ENCODE results near the gene B4GALNT3.
A peak's percentile ranks its signal among the peaks of the same experiment; 100 is the strongest.
"Not testable (repeated sequence)": the region's sequence is repeated elsewhere in the genome, so short reads cannot be mapped to it uniquely, and the experiment has no call there.

B4GALNT3 gene

GRCh38 chr12:575948-576614 lies 116.3 kb downstream of the B4GALNT3 start:
- peak; percentile 93 for DNase-seq (ENCODE audit: low read depth)

GRCh38 chr12:576615-577110 lies 116.9 kb downstream of the B4GALNT3 start:
- no peak for DNase-seq (ENCODE audit: low read depth)

- DNase-seq (ENCODE audit: low read depth): not testable (repeated sequence)
Measured at GRCh38 chr12:577994-578747, 118.4 kb downstream of the B4GALNT3 start.

GRCh38 chr12:578748-579419 lies 119.1 kb downstream of the B4GALNT3 start:
- DNase-seq (ENCODE audit: low read depth): no peak

- DNase-seq (ENCODE audit: low read depth): no peak
Measured at GRCh38 chr12:579420-580110, 119.8 kb downstream of the B4GALNT3 start.

GRCh38 chr12:580813-581212 lies 121.1 kb downstream of the B4GALNT3 start:
- no peak for DNase-seq (ENCODE audit: low read depth)

- no peak for DNase-seq (ENCODE audit: low read depth)
Measured at GRCh38 chr12:581321-581720, 121.6 kb downstream of the B4GALNT3 start.

- DNase-seq (ENCODE audit: low read depth): no peak
Measured at GRCh38 chr12:581746-582145, 122.0 kb downstream of the B4GALNT3 start.

GRCh38 chr12:583251-583869 lies 123.6 kb downstream of the B4GALNT3 start:
- no peak for DNase-seq (ENCODE audit: low read depth)

- DNase-seq (ENCODE audit: low read depth): no peak
Measured at GRCh38 chr12:585062-586061, 125.6 kb downstream of the B4GALNT3 start.

- no peak for DNase-seq (ENCODE audit: low read depth)
Measured at GRCh38 chr12:586318-587071, 126.8 kb downstream of the B4GALNT3 start.

GRCh38 chr12:587132-588023 lies 127.6 kb downstream of the B4GALNT3 start:
- DNase-seq (ENCODE audit: low read depth): no peak

GRCh38 chr12:588024-588322 lies 128.2 kb downstream of the B4GALNT3 start:
- no peak for DNase-seq (ENCODE audit: low read depth)

- no peak for DNase-seq (ENCODE audit: low read depth)
Measured at GRCh38 chr12:588646-589045, 128.9 kb downstream of the B4GALNT3 start.

GRCh38 chr12:590206-590750 lies 130.5 kb downstream of the B4GALNT3 start:
- no peak for DNase-seq (ENCODE audit: low read depth)

GRCh38 chr12:591167-592023 lies 131.7 kb downstream of the B4GALNT3 start:
- DNase-seq (ENCODE audit: low read depth): no peak

GRCh38 chr12:592024-592505 lies 132.3 kb downstream of the B4GALNT3 start:
- DNase-seq (ENCODE audit: low read depth): no peak

Data from stimulated activated CD8-positive, alpha-beta memory T cell treated with anti-CD3 and anti-CD28 coated beads, Interleukin-15, amount 100 ng/mL, for 24 hours (primary cell).